ENCODE measurements around the gene SYNPR.

DNA sequence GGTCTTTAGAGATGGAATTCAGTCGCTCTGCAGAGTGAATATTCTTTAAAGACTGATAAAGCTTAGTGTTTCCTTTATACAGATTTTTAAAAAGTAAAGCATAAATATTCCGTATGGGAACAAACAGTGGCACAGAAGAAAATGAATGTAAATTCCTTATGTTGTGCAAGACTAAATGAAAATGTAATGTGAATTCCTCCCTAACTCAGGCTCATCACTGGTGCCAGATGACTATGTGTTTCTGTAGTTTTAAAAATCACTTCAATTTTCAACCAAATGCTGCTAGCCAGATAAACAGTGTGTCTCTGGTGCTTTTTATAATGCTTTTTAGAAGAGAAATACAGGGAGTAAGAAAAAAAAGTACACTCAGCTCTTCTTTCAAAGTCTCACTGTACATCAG lies 219.5 kb downstream of the SYNPR start:
- TF ChIP-seq, protein P1, sequence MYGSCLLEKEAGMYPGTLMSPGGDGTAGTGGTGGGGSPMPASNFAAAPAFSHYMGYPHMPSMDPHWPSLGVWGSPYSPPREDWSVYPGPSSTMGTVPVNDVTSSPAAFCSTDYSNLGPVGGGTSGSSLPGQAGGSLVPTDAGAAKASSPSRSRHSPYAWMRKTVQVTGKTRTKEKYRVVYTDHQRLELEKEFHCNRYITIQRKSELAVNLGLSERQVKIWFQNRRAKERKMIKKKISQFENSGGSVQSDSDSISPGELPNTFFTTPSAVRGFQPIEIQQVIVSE (CRISPR knock-in tag; IDR thresholded peaks at IDR 0.05; ENCODE audit: borderline replicate concordance) = no peak
- TF ChIP-seq, protein P2, sequence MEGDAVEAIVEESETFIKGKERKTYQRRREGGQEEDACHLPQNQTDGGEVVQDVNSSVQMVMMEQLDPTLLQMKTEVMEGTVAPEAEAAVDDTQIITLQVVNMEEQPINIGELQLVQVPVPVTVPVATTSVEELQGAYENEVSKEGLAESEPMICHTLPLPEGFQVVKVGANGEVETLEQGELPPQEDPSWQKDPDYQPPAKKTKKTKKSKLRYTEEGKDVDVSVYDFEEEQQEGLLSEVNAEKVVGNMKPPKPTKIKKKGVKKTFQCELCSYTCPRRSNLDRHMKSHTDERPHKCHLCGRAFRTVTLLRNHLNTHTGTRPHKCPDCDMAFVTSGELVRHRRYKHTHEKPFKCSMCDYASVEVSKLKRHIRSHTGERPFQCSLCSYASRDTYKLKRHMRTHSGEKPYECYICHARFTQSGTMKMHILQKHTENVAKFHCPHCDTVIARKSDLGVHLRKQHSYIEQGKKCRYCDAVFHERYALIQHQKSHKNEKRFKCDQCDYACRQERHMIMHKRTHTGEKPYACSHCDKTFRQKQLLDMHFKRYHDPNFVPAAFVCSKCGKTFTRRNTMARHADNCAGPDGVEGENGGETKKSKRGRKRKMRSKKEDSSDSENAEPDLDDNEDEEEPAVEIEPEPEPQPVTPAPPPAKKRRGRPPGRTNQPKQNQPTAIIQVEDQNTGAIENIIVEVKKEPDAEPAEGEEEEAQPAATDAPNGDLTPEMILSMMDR (IDR thresholded peaks at IDR 0.05) = no peak
- TF ChIP-seq, protein P3, sequence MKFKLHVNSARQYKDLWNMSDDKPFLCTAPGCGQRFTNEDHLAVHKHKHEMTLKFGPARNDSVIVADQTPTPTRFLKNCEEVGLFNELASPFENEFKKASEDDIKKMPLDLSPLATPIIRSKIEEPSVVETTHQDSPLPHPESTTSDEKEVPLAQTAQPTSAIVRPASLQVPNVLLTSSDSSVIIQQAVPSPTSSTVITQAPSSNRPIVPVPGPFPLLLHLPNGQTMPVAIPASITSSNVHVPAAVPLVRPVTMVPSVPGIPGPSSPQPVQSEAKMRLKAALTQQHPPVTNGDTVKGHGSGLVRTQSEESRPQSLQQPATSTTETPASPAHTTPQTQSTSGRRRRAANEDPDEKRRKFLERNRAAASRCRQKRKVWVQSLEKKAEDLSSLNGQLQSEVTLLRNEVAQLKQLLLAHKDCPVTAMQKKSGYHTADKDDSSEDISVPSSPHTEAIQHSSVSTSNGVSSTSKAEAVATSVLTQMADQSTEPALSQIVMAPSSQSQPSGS (CRISPR knock-in tag; IDR thresholded peaks at IDR 0.05; ENCODE audit: borderline replicate concordance, low read depth) = no peak
- TF ChIP-seq ZNF121 (CRISPR knock-in tag; IDR thresholded peaks at IDR 0.05) (no peak), TEAD4 (CRISPR knock-in tag; IDR thresholded peaks at IDR 0.05) (no peak), ETV6 (CRISPR knock-in tag; IDR thresholded peaks at IDR 0.05) (no peak), ZNF263 (CRISPR knock-in tag; IDR thresholded peaks at IDR 0.05; ENCODE audit: low read depth) (no peak), CREM (CRISPR knock-in tag; IDR thresholded peaks at IDR 0.05) (no peak), ZNF281 (CRISPR knock-in tag; IDR thresholded peaks at IDR 0.05) (no peak), KAT7 (CRISPR knock-in tag; IDR thresholded peaks at IDR 0.05; ENCODE audit: borderline replicate concordance) (no peak), NR3C1 (CRISPR knock-in tag; conservative IDR thresholded peaks at IDR 0.05; ENCODE audit: low read depth) (no peak), ELF4 (CRISPR knock-in tag; IDR thresholded peaks at IDR 0.05; ENCODE audit: low read depth) (no peak), TEAD1 (CRISPR knock-in tag; IDR thresholded peaks at IDR 0.05) (no peak)
- TF ChIP-seq, protein P4, sequence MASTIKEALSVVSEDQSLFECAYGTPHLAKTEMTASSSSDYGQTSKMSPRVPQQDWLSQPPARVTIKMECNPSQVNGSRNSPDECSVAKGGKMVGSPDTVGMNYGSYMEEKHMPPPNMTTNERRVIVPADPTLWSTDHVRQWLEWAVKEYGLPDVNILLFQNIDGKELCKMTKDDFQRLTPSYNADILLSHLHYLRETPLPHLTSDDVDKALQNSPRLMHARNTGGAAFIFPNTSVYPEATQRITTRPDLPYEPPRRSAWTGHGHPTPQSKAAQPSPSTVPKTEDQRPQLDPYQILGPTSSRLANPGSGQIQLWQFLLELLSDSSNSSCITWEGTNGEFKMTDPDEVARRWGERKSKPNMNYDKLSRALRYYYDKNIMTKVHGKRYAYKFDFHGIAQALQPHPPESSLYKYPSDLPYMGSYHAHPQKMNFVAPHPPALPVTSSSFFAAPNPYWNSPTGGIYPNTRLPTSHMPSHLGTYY (CRISPR knock-in tag; IDR thresholded peaks at IDR 0.05) = no peak

Measured in WTC11 (cell line).